Fibroblast of the conjunctiva (primary cell): ENCODE data around the gene NFATC1.

Source experiments
- DNase-seq: peaks from one replicate; pipeline ENCODE4 v3.0.0-alpha.2; 2010; ENCODE audit warnings: low read depth

The NFATC1 gene

GRCh38 chr18:79509536-79509930 is 113.8 kb downstream of the NFATC1 start:
- DNase-seq: no peak

- DNase-seq: no peak
These were observed 114.4 kb downstream of the NFATC1 start for GRCh38 chr18:79510046-79510685.

GRCh38 chr18:79510731-79511241 is 115.1 kb downstream of the NFATC1 start:
- no peak for DNase-seq

- DNase-seq: no peak
These were observed 115.5 kb downstream of the NFATC1 start for GRCh38 chr18:79511271-79511670.

- DNase-seq: no peak
These were observed 116.1 kb downstream of the NFATC1 start for GRCh38 chr18:79511671-79512301.

- DNase-seq: no peak
These were observed 117.0 kb downstream of the NFATC1 start for GRCh38 chr18:79512461-79513380.

- no peak for DNase-seq
These were observed 117.8 kb downstream of the NFATC1 start for GRCh38 chr18:79513381-79514081.

GRCh38 chr18:79515331-79515730 is 119.6 kb downstream of the NFATC1 start:
- no peak for DNase-seq

- DNase-seq: no peak
These were observed 120.2 kb downstream of the NFATC1 start for GRCh38 chr18:79515944-79516351.

GRCh38 chr18:79516441-79516931 is 120.8 kb downstream of the NFATC1 start:
- DNase-seq: no peak

GRCh38 chr18:79517341-79517740 is 121.6 kb downstream of the NFATC1 start:
- DNase-seq: no peak

GRCh38 chr18:79518028-79518682 is 122.4 kb downstream of the NFATC1 start:
- DNase-seq: no peak

- no peak for DNase-seq
These were observed 123.0 kb downstream of the NFATC1 start for GRCh38 chr18:79518683-79519128.

GRCh38 chr18:79519751-79520477 is 124.2 kb downstream of the NFATC1 start:
- DNase-seq: no peak

- DNase-seq: no peak
These were observed 125.0 kb downstream of the NFATC1 start for GRCh38 chr18:79520478-79521390.

GRCh38 chr18:79521416-79522205 is 125.9 kb downstream of the NFATC1 start:
- DNase-seq: no peak

- DNase-seq: no peak
These were observed 126.9 kb downstream of the NFATC1 start for GRCh38 chr18:79522451-79523205.

GRCh38 chr18:79523206-79523735 is 127.5 kb downstream of the NFATC1 start:
- no peak for DNase-seq
